DOHH2 (cell line): ENCODE results near the gene NELFA.

ENCODE experiments used
- CTCF ChIP-seq: fragments of 200-600 bp; sonication (generic); IDR thresholded peaks from one replicate; pipeline ENCODE4 v1.5.1; 2014; ENCODE audit warnings: antibody characterized with exemption, mild to moderate bottlenecking, low read depth, low read length; ENCODE audit not compliant: poor library complexity, severe bottlenecking
- EZH2phosphoT487 ChIP-seq: fragments of 200-600 bp; sonication (generic); IDR thresholded peaks from 2 replicates; pipeline ENCODE4 v1.6.1; 2017; ENCODE audit warnings: borderline replicate concordance, mild to moderate bottlenecking, antibody characterized with exemption, low read length, moderate library complexity, mixed read lengths

GRCh38 chr4:1983846-1984405 lies 24.8 kb downstream of the NELFA start:
- TF ChIP-seq CTCF (no peak), EZH2phosphoT487 (no peak)
